ENCODE data around the gene ACP7.

ACP7 gene

DNA sequence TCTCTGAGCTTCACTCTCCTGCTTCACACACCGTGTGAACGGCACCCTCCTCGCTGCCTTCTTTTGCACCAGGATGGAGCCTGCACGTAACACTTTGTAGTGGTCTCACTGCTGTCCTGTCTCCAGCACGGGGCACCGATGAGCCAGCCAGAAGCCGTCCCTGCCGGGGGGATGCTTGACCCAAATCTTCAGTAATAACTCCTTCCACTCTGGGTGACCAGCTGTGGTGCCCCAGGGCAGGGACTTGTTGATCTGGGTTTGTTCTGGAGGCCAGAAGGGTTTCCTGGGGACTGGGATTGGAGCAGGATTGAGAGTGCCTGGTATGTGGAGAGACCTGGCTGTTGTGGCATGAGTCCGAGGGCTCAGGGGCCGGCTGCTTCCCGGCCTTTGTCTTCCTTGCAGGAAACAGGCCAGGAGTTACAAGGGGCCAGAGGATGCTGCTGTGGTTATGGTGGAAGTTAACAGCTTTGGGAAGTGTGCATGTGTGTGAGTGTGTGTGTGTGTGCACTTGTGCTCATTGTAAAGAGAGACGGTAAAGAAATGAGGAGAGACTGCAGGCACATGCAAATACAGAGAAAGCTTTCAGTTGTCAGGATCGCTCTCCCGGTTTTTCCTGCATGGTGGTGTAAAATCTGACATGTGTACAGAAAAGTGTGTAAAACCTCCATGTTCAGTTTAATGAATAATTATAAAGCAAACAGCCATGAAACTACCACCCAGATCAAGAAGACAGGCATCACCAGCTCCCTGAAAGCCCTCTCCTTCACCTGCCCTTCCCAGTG is 60.3 kb downstream of the ACP7 start:
- Histone ChIP-seq H3K79me2 (ENCODE audit: control insufficient read depth, insufficient read depth, low read length, poor library complexity) (peaks cover 20% of the 10 kb centered on the region), H3K14ac (ENCODE audit: low read length) (peak overlapping the region; percentile 2), H3K23ac (ENCODE audit: low read length) (no peak overlapping the region), H3K27ac (ENCODE audit: low read depth, low read length) (peak overlapping the region; percentile 65), H3K4me1 (ENCODE audit: control insufficient read depth in 1 of 2, insufficient read depth in 2 of 2, low read length in 2 of 2) (peaks cover 22 to 35% of the 10 kb centered on the region in 2 experiments), H3K27me3 (ENCODE audit: insufficient read depth, low read length) (no peaks in the 10 kb centered on the region), H2BK5ac (ENCODE audit: low read depth, low read length, poor library complexity) (peak overlapping the region; percentile 41), H4K91ac (ENCODE audit: low read depth, low read length) (peak overlapping the region; percentile 67), H3K4me3 (ENCODE audit: low read depth, low read length) (no peak overlapping the region), H2AFZ (ENCODE audit: insufficient read depth, low read length, poor library complexity) (no peak overlapping the region), H4K8ac (ENCODE audit: low read depth, low read length) (no peak overlapping the region), H3K18ac (ENCODE audit: low read length) (no peak overlapping the region), H3K9ac (ENCODE audit: low read length) (no peak overlapping the region), H3K36me3 (ENCODE audit: control insufficient read depth in 1 of 2, insufficient read depth in 2 of 2, low read length in 2 of 2) (peaks cover 0 to 3% of the 10 kb centered on the region in 2 experiments), H2BK120ac (ENCODE audit: insufficient read depth, low read length, poor library complexity) (no peak overlapping the region), H2BK12ac (ENCODE audit: low read length) (no peak overlapping the region), H3K4ac (ENCODE audit: low read depth, low read length) (no peak overlapping the region), H3K4me2 (ENCODE audit: low read length) (peak overlapping the region; percentile 45), H3K9me3 (ENCODE audit: insufficient read depth, low read depth, low read length) (no peaks in the 10 kb centered on the region), H3K79me1 (ENCODE audit: low read length) (peaks cover 24% of the 10 kb centered on the region), H4K12ac (ENCODE audit: low read depth, low read length) (no peak overlapping the region), H2AK5ac (ENCODE audit: low read length) (no peak overlapping the region)
- WGBS (ENCODE audit: extremely low coverage, insufficient coverage, insufficient read length): no CpG with 5 or more reads among the region's 14 CpGs
- DNase-seq: peak; percentile 61 to 64

- no peak overlapping the region for H3K23ac ChIP-seq (ENCODE audit: low read length)
- peak overlapping the region; percentile 73 for H2AK5ac ChIP-seq (ENCODE audit: low read length)
- H2BK12ac ChIP-seq (ENCODE audit: low read length): peak overlapping the region; percentile 63
- peak overlapping the region; percentile 77 for H4K91ac ChIP-seq (ENCODE audit: low read depth, low read length)
- peak overlapping the region; percentile 68 for H2BK120ac ChIP-seq (ENCODE audit: insufficient read depth, low read length, poor library complexity)
- peaks cover 0 to 3% of the 10 kb centered on the region in 2 experiments for H3K36me3 ChIP-seq (ENCODE audit: control insufficient read depth in 1 of 2, insufficient read depth in 2 of 2, low read length in 2 of 2)
- H3K4me1 ChIP-seq (ENCODE audit: control insufficient read depth in 1 of 2, insufficient read depth in 2 of 2, low read length in 2 of 2): peaks cover 18 to 29% of the 10 kb centered on the region in 2 experiments
- peak overlapping the region; percentile 20 for H3K4me2 ChIP-seq (ENCODE audit: low read length)
- H4K8ac ChIP-seq (ENCODE audit: low read depth, low read length): peak overlapping the region; percentile 37
- H3K79me1 ChIP-seq (ENCODE audit: low read length): peaks cover 17% of the 10 kb centered on the region
- peak overlapping the region; percentile 69 for H3K18ac ChIP-seq (ENCODE audit: low read length)
- H3K9me3 ChIP-seq (ENCODE audit: insufficient read depth, low read depth, low read length): no peaks in the 10 kb centered on the region
- peak overlapping the region; percentile 68 for H3K14ac ChIP-seq (ENCODE audit: low read length)
- H3K9ac ChIP-seq (ENCODE audit: low read length): no peak overlapping the region
- no peak overlapping the region for H2AFZ ChIP-seq (ENCODE audit: insufficient read depth, low read length, poor library complexity)
- H3K27ac ChIP-seq (ENCODE audit: low read depth, low read length): peak overlapping the region; percentile 65
- H3K4ac ChIP-seq (ENCODE audit: low read depth, low read length): peak overlapping the region; percentile 85
- H2BK5ac ChIP-seq (ENCODE audit: low read depth, low read length, poor library complexity): peak overlapping the region; percentile 61
- peak in 1 of 2 donors; percentile 39 for DNase-seq
- peak overlapping the region; percentile 58 for H4K12ac ChIP-seq (ENCODE audit: low read depth, low read length)
- H3K4me3 ChIP-seq (ENCODE audit: low read depth, low read length): no peak overlapping the region
- H3K79me2 ChIP-seq (ENCODE audit: control insufficient read depth, insufficient read depth, low read length, poor library complexity): peaks cover 18% of the 10 kb centered on the region
- WGBS (ENCODE audit: extremely low coverage, insufficient coverage, insufficient read length): no CpG with 5 or more reads among the region's 26 CpGs
- no peaks in the 10 kb centered on the region for H3K27me3 ChIP-seq (ENCODE audit: insufficient read depth, low read length)
These were observed 61.2 kb downstream of the ACP7 start for GRCh38 chr19:39145180-39145953.

- no peak overlapping the region for H3K4me2 ChIP-seq (ENCODE audit: low read length)
- H4K8ac ChIP-seq (ENCODE audit: low read depth, low read length): peak overlapping the region; percentile 32
- no peaks in the 10 kb centered on the region for H3K9me3 ChIP-seq (ENCODE audit: insufficient read depth, low read depth, low read length)
- no peak overlapping the region for H2AFZ ChIP-seq (ENCODE audit: insufficient read depth, low read length, poor library complexity)
- H3K4ac ChIP-seq (ENCODE audit: low read depth, low read length): peak overlapping the region; percentile 85
- no peak overlapping the region for H3K4me3 ChIP-seq (ENCODE audit: low read depth, low read length)
- no peak overlapping the region for H2AK5ac ChIP-seq (ENCODE audit: low read length)
- H3K27me3 ChIP-seq (ENCODE audit: insufficient read depth, low read length): no peaks in the 10 kb centered on the region
- H3K9ac ChIP-seq (ENCODE audit: low read length): no peak overlapping the region
- H2BK120ac ChIP-seq (ENCODE audit: insufficient read depth, low read length, poor library complexity): peak overlapping the region; percentile 7
- peaks cover 14% of the 10 kb centered on the region for H3K79me1 ChIP-seq (ENCODE audit: low read length)
- H4K12ac ChIP-seq (ENCODE audit: low read depth, low read length): no peak overlapping the region
- DNase-seq: no peak
- no peak overlapping the region for H2BK12ac ChIP-seq (ENCODE audit: low read length)
- no peak overlapping the region for H3K23ac ChIP-seq (ENCODE audit: low read length)
- H3K36me3 ChIP-seq (ENCODE audit: control insufficient read depth in 1 of 2, insufficient read depth in 2 of 2, low read length in 2 of 2): peaks cover 0 to 3% of the 10 kb centered on the region in 2 experiments
- no peak overlapping the region for H2BK5ac ChIP-seq (ENCODE audit: low read depth, low read length, poor library complexity)
- H3K79me2 ChIP-seq (ENCODE audit: control insufficient read depth, insufficient read depth, low read length, poor library complexity): peaks cover 21% of the 10 kb centered on the region
- H3K14ac ChIP-seq (ENCODE audit: low read length): no peak overlapping the region
- no peak overlapping the region for H3K27ac ChIP-seq (ENCODE audit: low read depth, low read length)
- no peak overlapping the region for H3K18ac ChIP-seq (ENCODE audit: low read length)
- H4K91ac ChIP-seq (ENCODE audit: low read depth, low read length): no peak overlapping the region
- WGBS (ENCODE audit: extremely low coverage, insufficient coverage, insufficient read length): no CpG with 5 or more reads among the region's 1 CpG
- peaks cover 15 to 29% of the 10 kb centered on the region in 2 experiments for H3K4me1 ChIP-seq (ENCODE audit: control insufficient read depth in 1 of 2, insufficient read depth in 2 of 2, low read length in 2 of 2)
These were observed 61.9 kb downstream of the ACP7 start for GRCh38 chr19:39146091-39146490.

- Histone ChIP-seq H3K4me3 (ENCODE audit: low read depth, low read length) (no peak overlapping the region), H3K14ac (ENCODE audit: low read length) (no peak overlapping the region), H4K12ac (ENCODE audit: low read depth, low read length) (no peak overlapping the region), H3K27ac (ENCODE audit: low read depth, low read length) (no peak overlapping the region), H3K23ac (ENCODE audit: low read length) (no peak overlapping the region), H4K8ac (ENCODE audit: low read depth, low read length) (no peak overlapping the region), H2AFZ (ENCODE audit: insufficient read depth, low read length, poor library complexity) (no peak overlapping the region), H4K91ac (ENCODE audit: low read depth, low read length) (no peak overlapping the region), H3K18ac (ENCODE audit: low read length) (no peak overlapping the region), H3K79me2 (ENCODE audit: control insufficient read depth, insufficient read depth, low read length, poor library complexity) (peaks cover 21% of the 10 kb centered on the region), H3K79me1 (ENCODE audit: low read length) (peaks cover 14% of the 10 kb centered on the region), H2BK5ac (ENCODE audit: low read depth, low read length, poor library complexity) (no peak overlapping the region), H3K4ac (ENCODE audit: low read depth, low read length) (peak overlapping the region; percentile 17), H3K4me1 (ENCODE audit: control insufficient read depth in 1 of 2, insufficient read depth in 2 of 2, low read length in 2 of 2) (peaks cover 15 to 29% of the 10 kb centered on the region in 2 experiments), H3K27me3 (ENCODE audit: insufficient read depth, low read length) (no peaks in the 10 kb centered on the region), H3K4me2 (ENCODE audit: low read length) (no peak overlapping the region), H2AK5ac (ENCODE audit: low read length) (no peak overlapping the region), H3K36me3 (ENCODE audit: control insufficient read depth in 1 of 2, insufficient read depth in 2 of 2, low read length in 2 of 2) (peaks cover 0 to 3% of the 10 kb centered on the region in 2 experiments), H2BK12ac (ENCODE audit: low read length) (no peak overlapping the region), H2BK120ac (ENCODE audit: insufficient read depth, low read length, poor library complexity) (no peak overlapping the region), H3K9me3 (ENCODE audit: insufficient read depth, low read depth, low read length) (no peaks in the 10 kb centered on the region), H3K9ac (ENCODE audit: low read length) (no peak overlapping the region)
- no peak for DNase-seq
- no CpG with 5 or more reads among the region's 7 CpGs for WGBS (ENCODE audit: extremely low coverage, insufficient coverage, insufficient read length)
These were observed 62.7 kb downstream of the ACP7 start for GRCh38 chr19:39146686-39147450.
